OCI-LY7 (cell line): ENCODE measurements around the gene CARM1. TPM values are rescaled to one million over a fixed set of nuclear protein-coding genes. Genes with fewer than 3 reads are reported as not detected.

Experiments used
- BruUV-seq: library from RNA; stranded (reverse); fragments of 400-500 nt; replicated peaks from 2 replicates; lab custom pipeline; 2021; lab: Mats Ljungman, UMichigan
- CTCF ChIA-PET: fragments of 300-600 bp; sonication (Branson Sonifier 250); formaldehyde crosslinking; loops from one replicate; lab custom pipeline; 2022; ENCODE audit warnings: antibody characterized with exemption; ENCODE audit not compliant: unreplicated experiment; lab: Charles Lee
- POLR2A ChIA-PET: fragments of 300-600 bp; sonication (Branson Sonifier 250); formaldehyde crosslinking; loops from one replicate; lab custom pipeline; 2022; ENCODE audit warnings: antibody characterized with exemption; lab: Charles Lee
- DNase-seq: peaks from one replicate; pipeline ENCODE4 v3.0.0-alpha.2; 2015; ENCODE audit warnings: low spot score
- H2AFZ ChIP-seq: fragments of 200-600 bp; sonication (generic), shearing (Covaris generic); 2 replicates; pipeline ENCODE4 v1.6.1; 2014; ENCODE audit warnings: mild to moderate bottlenecking, antibody characterized with exemption, low read length, moderate library complexity
- H3K27ac ChIP-seq: fragments of 200-600 bp; sonication (generic); 2 replicates; pipeline ENCODE4 v1.5.1; 2014; ENCODE audit warnings: mixed run types, low read depth, mild to moderate bottlenecking, moderate library complexity, low read length, inconsistent platforms; ENCODE audit not compliant: poor library complexity, severe bottlenecking
- H3K36me3 ChIP-seq: fragments of 200-600 bp; sonication (generic); 2 replicates; pipeline ENCODE4 v1.6.1; 2014; ENCODE audit warnings: mild to moderate bottlenecking, antibody characterized with exemption, low read length, moderate library complexity, mixed read lengths; ENCODE audit not compliant: insufficient read depth
- H3K4me1 ChIP-seq: fragments of 200-600 bp; sonication (generic); 2 replicates; pipeline ENCODE4 v1.5.1; 2014; ENCODE audit warnings: mild to moderate bottlenecking, low read length; ENCODE audit not compliant: insufficient read depth, poor library complexity, severe bottlenecking
- H3K4me2 ChIP-seq: fragments of 200-600 bp; sonication (generic); 2 replicates; pipeline ENCODE4 v1.6.1; 2014; ENCODE audit warnings: mild to moderate bottlenecking, low read length
- H3K4me3 ChIP-seq: fragments of 200-600 bp; sonication (generic); 2 replicates; pipeline ENCODE4 v1.5.1; 2014; ENCODE audit warnings: mild to moderate bottlenecking, low read depth, low read length; ENCODE audit not compliant: poor library complexity, severe bottlenecking
- H3K79me2 ChIP-seq: fragments of 200-600 bp; sonication (generic); 2 replicates; pipeline ENCODE4 v1.6.1; 2016; ENCODE audit warnings: low read depth, mild to moderate bottlenecking, low read length, moderate library complexity, mixed read lengths; ENCODE audit not compliant: insufficient read depth
- H3K9me2 ChIP-seq: fragments of 200-600 bp; sonication (generic); 2 replicates; pipeline ENCODE4 v1.6.1; 2016; ENCODE audit warnings: mild to moderate bottlenecking, low read length, mixed read lengths; ENCODE audit not compliant: insufficient read depth
- H3K9me3 ChIP-seq: fragments of 200-600 bp; sonication (generic); 2 replicates; pipeline ENCODE4 v1.6.1; 2014; ENCODE audit warnings: mild to moderate bottlenecking, mixed run types, low read length, mixed read lengths
- H4K20me1 ChIP-seq: fragments of 200-600 bp; sonication (generic); 2 replicates; pipeline ENCODE4 v1.6.1; 2014; ENCODE audit warnings: mild to moderate bottlenecking, antibody characterized with exemption, low read length, moderate library complexity, mixed read lengths; ENCODE audit not compliant: insufficient read depth
- EZH2phosphoT487 ChIP-seq: fragments of 200-600 bp; sonication (generic); IDR thresholded peaks from 2 replicates; pipeline ENCODE4 v1.6.1; 2018; ENCODE audit warnings: low read depth, borderline replicate concordance, mild to moderate bottlenecking, mixed run types, antibody characterized with exemption, low read length, moderate library complexity, mixed read lengths
- intact Hi-C: fragments of 100-400 bp; cut with micrococcal nuclease; formaldehyde crosslinking; loops from one replicate; pipeline ENCODE4 v1.10.0; 2022; ENCODE audit not compliant: unreplicated experiment
- total RNA-seq, 2 experiments: library from RNA; depleted of rRNA in 1 of 2; stranded (reverse); fragments of >200 nt in 1 of 2; shearing (Covaris generic) in 1 of 2; gene quantifications; 2 replicates each; pipeline ENCODE4 v1.2.3, GENCODE V29; 2014 to 2022
- TF ChIP-seq, protein P1 (sequence below): fragments of 200-600 bp; sonication (generic); conservative IDR thresholded peaks from 2 replicates; pipeline ENCODE4 v1.5.1; 2014; ENCODE audit warnings: mild to moderate bottlenecking, antibody characterized with exemption, low read length, moderate library complexity, mixed read lengths

The CARM1 gene
- total RNA-seq, 2 experiments from 2014 or later, result 41.2 to 107 TPM

DNA sequence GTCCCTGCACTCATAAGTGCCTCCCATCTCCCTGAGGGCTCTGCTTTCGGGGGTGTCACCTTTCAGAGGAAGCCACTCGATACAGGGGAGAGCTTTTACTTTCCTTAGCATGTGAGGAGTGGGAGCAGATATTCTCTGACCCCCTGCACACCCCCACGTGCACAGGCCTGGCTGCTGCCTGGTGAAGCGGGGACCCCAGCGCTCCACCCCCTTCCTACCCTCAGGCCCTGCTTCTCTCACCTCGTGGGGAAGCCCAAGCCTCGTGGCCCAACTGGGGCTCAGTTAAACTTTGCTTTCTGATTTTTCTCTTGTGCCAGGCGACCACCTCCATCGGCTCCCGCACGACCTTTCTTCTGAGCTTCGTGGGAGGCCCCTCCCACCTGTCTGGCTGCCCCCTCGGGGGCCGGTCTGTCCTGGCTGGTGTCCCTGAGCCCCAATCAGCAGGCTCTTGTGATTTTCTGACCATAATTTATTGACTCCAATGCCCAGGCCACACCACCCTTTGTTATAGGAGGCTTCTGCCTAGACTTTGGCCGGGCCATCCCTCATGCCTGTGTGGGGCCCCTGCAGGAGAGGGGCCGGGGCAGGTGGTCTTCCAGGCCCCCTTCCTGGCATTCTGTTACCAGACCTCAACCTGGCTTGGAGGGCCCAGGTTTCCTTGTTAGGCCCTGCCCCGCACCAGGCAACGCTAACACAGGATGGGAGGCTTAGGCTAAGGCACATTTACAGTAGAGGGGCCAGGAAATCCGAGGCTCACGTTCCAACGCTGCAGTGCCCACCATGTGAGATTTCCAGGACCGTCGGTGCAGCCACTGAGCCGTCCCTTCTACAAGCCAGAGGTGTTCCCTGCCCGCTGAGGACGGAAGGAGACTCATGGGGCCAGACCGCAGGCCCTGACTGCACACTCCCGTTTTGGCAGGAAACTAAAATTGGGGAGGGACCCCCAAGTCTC is 39.1 kb upstream of the CARM1 start:
- TF ChIP-seq, protein P1, sequence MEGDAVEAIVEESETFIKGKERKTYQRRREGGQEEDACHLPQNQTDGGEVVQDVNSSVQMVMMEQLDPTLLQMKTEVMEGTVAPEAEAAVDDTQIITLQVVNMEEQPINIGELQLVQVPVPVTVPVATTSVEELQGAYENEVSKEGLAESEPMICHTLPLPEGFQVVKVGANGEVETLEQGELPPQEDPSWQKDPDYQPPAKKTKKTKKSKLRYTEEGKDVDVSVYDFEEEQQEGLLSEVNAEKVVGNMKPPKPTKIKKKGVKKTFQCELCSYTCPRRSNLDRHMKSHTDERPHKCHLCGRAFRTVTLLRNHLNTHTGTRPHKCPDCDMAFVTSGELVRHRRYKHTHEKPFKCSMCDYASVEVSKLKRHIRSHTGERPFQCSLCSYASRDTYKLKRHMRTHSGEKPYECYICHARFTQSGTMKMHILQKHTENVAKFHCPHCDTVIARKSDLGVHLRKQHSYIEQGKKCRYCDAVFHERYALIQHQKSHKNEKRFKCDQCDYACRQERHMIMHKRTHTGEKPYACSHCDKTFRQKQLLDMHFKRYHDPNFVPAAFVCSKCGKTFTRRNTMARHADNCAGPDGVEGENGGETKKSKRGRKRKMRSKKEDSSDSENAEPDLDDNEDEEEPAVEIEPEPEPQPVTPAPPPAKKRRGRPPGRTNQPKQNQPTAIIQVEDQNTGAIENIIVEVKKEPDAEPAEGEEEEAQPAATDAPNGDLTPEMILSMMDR, result no peak
- TF ChIP-seq EZH2phosphoT487, result no peak
- Histone ChIP-seq H3K9me3 (no peaks in the 10 kb centered on the region), H3K4me1 (peaks cover 15% of the 10 kb centered on the region), H3K36me3 (peaks cover 48% of the 10 kb centered on the region), H3K4me3 (no peak overlapping the region), H2AFZ (no peak overlapping the region), H3K27ac (no peak overlapping the region), H4K20me1 (no peaks in the 10 kb centered on the region), H3K79me2 (no peaks in the 10 kb centered on the region; the same call in 1 of the 2 replicates), H3K9me2 (no peaks in the 10 kb centered on the region), H3K4me2 (no peak overlapping the region)
- DNase-seq, result no peak
- intact Hi-C loops, result no loop called here
- no TSS peak for BruUV-seq
- ChIA-PET CTCF (no interaction called here), POLR2A (no interaction called here)

GRCh38 chr19:10832939-10833296 is 38.4 kb upstream of the CARM1 start:
- H3K4me2 ChIP-seq, result no peak overlapping the region
- no peaks in the 10 kb centered on the region; the same call in 1 of the 2 replicates for H3K79me2 ChIP-seq
- no peak overlapping the region for H3K27ac ChIP-seq
- H3K4me3 ChIP-seq, result no peak overlapping the region
- H3K9me3 ChIP-seq, result no peaks in the 10 kb centered on the region
- no peaks in the 10 kb centered on the region for H4K20me1 ChIP-seq
- TF ChIP-seq, protein P1, result no peak
- TF ChIP-seq EZH2phosphoT487, result no peak
- CTCF ChIA-PET, result no interaction called here
- no peak for DNase-seq
- H3K9me2 ChIP-seq, result no peaks in the 10 kb centered on the region
- peaks cover 48% of the 10 kb centered on the region for H3K36me3 ChIP-seq
- peaks cover 15% of the 10 kb centered on the region for H3K4me1 ChIP-seq
- intact Hi-C loops, result no loop called here
- no peak overlapping the region for H2AFZ ChIP-seq
- POLR2A ChIA-PET, result no interaction called here
- BruUV-seq, result no TSS peak
